ENCODE results near the gene OSBP. TPM values are rescaled to one million over a fixed set of nuclear protein-coding genes. Genes with fewer than 3 reads are reported as not detected.

Gene OSBP
- polyA plus RNA-seq (2013, experiment 1 of 2): 21.5 TPM
- polyA plus RNA-seq (2013, experiment 2 of 2): 21.1 TPM

GRCh38 chr11:59615637-59616395, at the start of gene OSBP:
Gene OSBP (minus strand): TSS chr11:59615774. CDS start chr11:59615664, 110 bp downstream.
- Histone ChIP-seq H4K5ac (ENCODE audit: low read length) (no peak within 1 kb of the TSS), H3K56ac (ENCODE audit: low read length) (peak within 1 kb of the TSS; percentile 90), H3K9ac (ENCODE audit: low read length) (peak within 1 kb of the TSS; percentile 74), H2BK120ac (ENCODE audit: low read depth, low read length) (no peak within 1 kb of the TSS), H3K79me1 (ENCODE audit: low read length) (peaks cover 10% of the 10 kb centered on the region), H3K4ac (ENCODE audit: low read depth, low read length) (peak within 1 kb of the TSS; percentile 88), H3K36me3 (ENCODE audit: control insufficient read depth, insufficient read depth, low read length) (no peaks in the 10 kb centered on the region), H2BK5ac (ENCODE audit: low read length) (peak within 1 kb of the TSS; percentile 17), H3K23ac (ENCODE audit: low read length) (no peak within 1 kb of the TSS), H3K27me3 (ENCODE audit: insufficient read depth, low read length, poor library complexity) (no peaks in the 10 kb centered on the region), H2BK15ac (replicated peaks; ENCODE audit: low read depth) (no peak within 1 kb of the TSS), H3K79me2 (ENCODE audit: control insufficient read depth, insufficient read depth, low read length) (peaks cover 29% of the 10 kb centered on the region), H3K4me3 (ENCODE audit: low read length) (peak within 1 kb of the TSS; percentile 75), H2AK5ac (ENCODE audit: low read length) (no peak within 1 kb of the TSS), H3K4me2 (ENCODE audit: low read length) (peak within 1 kb of the TSS; percentile 94), H4K8ac (ENCODE audit: low read depth, low read length) (no peak within 1 kb of the TSS), H3K18ac (ENCODE audit: low read length) (peak within 1 kb of the TSS; percentile 91), H3K27ac (ENCODE audit: low read depth, low read length) (peak within 1 kb of the TSS; percentile 63), H3K4me1 (ENCODE audit: control insufficient read depth, low read depth, low read length) (peaks cover 6% of the 10 kb centered on the region)
- DNase-seq: peak; percentile 100
- WGBS (ENCODE audit: extremely low coverage, insufficient coverage, low lambda C conversion rate): no CpG with 5 or more reads among the region's 55 CpGs

GRCh38 chr11:59660621-59661020, 45.0 kb upstream of the OSBP start:
- Histone ChIP-seq H3K4ac (ENCODE audit: low read depth, low read length) (no peak overlapping the region), H2BK5ac (ENCODE audit: low read length) (no peak overlapping the region), H3K4me1 (ENCODE audit: control insufficient read depth, low read depth, low read length) (peaks cover 3% of the 10 kb centered on the region), H3K56ac (ENCODE audit: low read length) (no peak overlapping the region), H3K27ac (ENCODE audit: low read depth, low read length) (peak overlapping the region; percentile 11), H2BK120ac (ENCODE audit: low read depth, low read length) (no peak overlapping the region), H2AK5ac (ENCODE audit: low read length) (no peak overlapping the region), H3K18ac (ENCODE audit: low read length) (no peak overlapping the region), H3K79me1 (ENCODE audit: low read length) (no peaks in the 10 kb centered on the region), H3K23ac (ENCODE audit: low read length) (no peak overlapping the region), H4K8ac (ENCODE audit: low read depth, low read length) (no peak overlapping the region), H4K5ac (ENCODE audit: low read length) (no peak overlapping the region), H3K79me2 (ENCODE audit: control insufficient read depth, insufficient read depth, low read length) (no peaks in the 10 kb centered on the region), H3K9ac (ENCODE audit: low read length) (no peak overlapping the region), H2BK15ac (replicated peaks; ENCODE audit: low read depth) (no peak overlapping the region), H3K27me3 (ENCODE audit: insufficient read depth, low read length, poor library complexity) (no peaks in the 10 kb centered on the region), H3K4me2 (ENCODE audit: low read length) (no peak overlapping the region), H3K36me3 (ENCODE audit: control insufficient read depth, insufficient read depth, low read length) (peaks cover 7% of the 10 kb centered on the region), H3K4me3 (ENCODE audit: low read length) (no peak overlapping the region)
- WGBS (ENCODE audit: extremely low coverage, insufficient coverage, low lambda C conversion rate): no CpG with 5 or more reads among the region's 1 CpG
- DNase-seq: peak; percentile 13

GRCh38 chr11:59659981-59660380, 44.4 kb upstream of the OSBP start:
- Histone ChIP-seq H4K5ac (ENCODE audit: low read length) (no peak overlapping the region), H3K4me3 (ENCODE audit: low read length) (no peak overlapping the region), H2BK120ac (ENCODE audit: low read depth, low read length) (no peak overlapping the region), H3K27ac (ENCODE audit: low read depth, low read length) (no peak overlapping the region), H3K56ac (ENCODE audit: low read length) (no peak overlapping the region), H3K27me3 (ENCODE audit: insufficient read depth, low read length, poor library complexity) (no peaks in the 10 kb centered on the region), H4K8ac (ENCODE audit: low read depth, low read length) (no peak overlapping the region), H3K79me2 (ENCODE audit: control insufficient read depth, insufficient read depth, low read length) (no peaks in the 10 kb centered on the region), H3K4me1 (ENCODE audit: control insufficient read depth, low read depth, low read length) (peaks cover 3% of the 10 kb centered on the region), H3K79me1 (ENCODE audit: low read length) (no peaks in the 10 kb centered on the region), H2AK5ac (ENCODE audit: low read length) (no peak overlapping the region), H3K4ac (ENCODE audit: low read depth, low read length) (no peak overlapping the region), H3K4me2 (ENCODE audit: low read length) (no peak overlapping the region), H3K18ac (ENCODE audit: low read length) (no peak overlapping the region), H3K23ac (ENCODE audit: low read length) (no peak overlapping the region), H2BK15ac (replicated peaks; ENCODE audit: low read depth) (no peak overlapping the region), H3K9ac (ENCODE audit: low read length) (no peak overlapping the region), H2BK5ac (ENCODE audit: low read length) (no peak overlapping the region), H3K36me3 (ENCODE audit: control insufficient read depth, insufficient read depth, low read length) (peaks cover 11% of the 10 kb centered on the region)
- peak; percentile 23 for DNase-seq
- WGBS (ENCODE audit: extremely low coverage, insufficient coverage, low lambda C conversion rate): no CpG with 5 or more reads among the region's 2 CpGs

GRCh38 chr11:59658036-59658435, 42.5 kb upstream of the OSBP start:
- Histone ChIP-seq H3K9ac (ENCODE audit: low read length) (no peak overlapping the region), H3K4me1 (ENCODE audit: control insufficient read depth, low read depth, low read length) (peaks cover 3% of the 10 kb centered on the region), H3K79me2 (ENCODE audit: control insufficient read depth, insufficient read depth, low read length) (no peaks in the 10 kb centered on the region), H2BK5ac (ENCODE audit: low read length) (no peak overlapping the region), H3K4ac (ENCODE audit: low read depth, low read length) (no peak overlapping the region), H4K8ac (ENCODE audit: low read depth, low read length) (no peak overlapping the region), H2BK120ac (ENCODE audit: low read depth, low read length) (no peak overlapping the region), H3K4me2 (ENCODE audit: low read length) (no peak overlapping the region), H3K27ac (ENCODE audit: low read depth, low read length) (no peak overlapping the region), H3K4me3 (ENCODE audit: low read length) (no peak overlapping the region), H4K5ac (ENCODE audit: low read length) (no peak overlapping the region), H3K27me3 (ENCODE audit: insufficient read depth, low read length, poor library complexity) (no peaks in the 10 kb centered on the region), H2BK15ac (replicated peaks; ENCODE audit: low read depth) (no peak overlapping the region), H3K56ac (ENCODE audit: low read length) (no peak overlapping the region), H3K23ac (ENCODE audit: low read length) (no peak overlapping the region), H2AK5ac (ENCODE audit: low read length) (no peak overlapping the region), H3K18ac (ENCODE audit: low read length) (no peak overlapping the region), H3K36me3 (ENCODE audit: control insufficient read depth, insufficient read depth, low read length) (peaks cover 17% of the 10 kb centered on the region), H3K79me1 (ENCODE audit: low read length) (no peaks in the 10 kb centered on the region)
- WGBS (ENCODE audit: extremely low coverage, insufficient coverage, low lambda C conversion rate): no CpG with 5 or more reads among the region's 5 CpGs
- DNase-seq: peak; percentile 31

GRCh38 chr11:59654893-59655292, 39.3 kb upstream of the OSBP start:
- no peaks in the 10 kb centered on the region for H3K27me3 ChIP-seq (ENCODE audit: insufficient read depth, low read length, poor library complexity)
- no peaks in the 10 kb centered on the region for H3K79me1 ChIP-seq (ENCODE audit: low read length)
- no peak overlapping the region for H3K4me2 ChIP-seq (ENCODE audit: low read length)
- no peak overlapping the region for H2BK5ac ChIP-seq (ENCODE audit: low read length)
- no peak overlapping the region for H2BK120ac ChIP-seq (ENCODE audit: low read depth, low read length)
- no peaks in the 10 kb centered on the region for H3K79me2 ChIP-seq (ENCODE audit: control insufficient read depth, insufficient read depth, low read length)
- H3K9ac ChIP-seq (ENCODE audit: low read length): no peak overlapping the region
- no peak for DNase-seq
- H3K4me1 ChIP-seq (ENCODE audit: control insufficient read depth, low read depth, low read length): no peaks in the 10 kb centered on the region
- H2BK15ac ChIP-seq (replicated peaks; ENCODE audit: low read depth): no peak overlapping the region
- WGBS (ENCODE audit: extremely low coverage, insufficient coverage, low lambda C conversion rate): no CpG with 5 or more reads among the region's 4 CpGs
- no peak overlapping the region for H3K4ac ChIP-seq (ENCODE audit: low read depth, low read length)
- H3K18ac ChIP-seq (ENCODE audit: low read length): no peak overlapping the region
- no peak overlapping the region for H4K8ac ChIP-seq (ENCODE audit: low read depth, low read length)
- H4K5ac ChIP-seq (ENCODE audit: low read length): no peak overlapping the region
- no peak overlapping the region for H3K56ac ChIP-seq (ENCODE audit: low read length)
- no peak overlapping the region for H3K27ac ChIP-seq (ENCODE audit: low read depth, low read length)
- peaks cover 22% of the 10 kb centered on the region for H3K36me3 ChIP-seq (ENCODE audit: control insufficient read depth, insufficient read depth, low read length)
- H3K23ac ChIP-seq (ENCODE audit: low read length): no peak overlapping the region
- no peak overlapping the region for H3K4me3 ChIP-seq (ENCODE audit: low read length)
- H2AK5ac ChIP-seq (ENCODE audit: low read length): no peak overlapping the region

Data from mesendoderm (in vitro differentiated cells).